Jurkat, Clone E6-1 (cell line): ENCODE measurements around the gene CDK3.

Experiments used
- DNase-seq: peaks from one replicate; pipeline ENCODE4 v3.0.0-alpha.2; 2011; ENCODE audit warnings: low read depth, low spot score
- H3K4me3 ChIP-seq: 2 replicates; pipeline ENCODE4 v1.5.1; 2011; ENCODE audit warnings: mild to moderate bottlenecking, low read length, control low read depth, moderate library complexity

The CDK3 gene

DNA sequence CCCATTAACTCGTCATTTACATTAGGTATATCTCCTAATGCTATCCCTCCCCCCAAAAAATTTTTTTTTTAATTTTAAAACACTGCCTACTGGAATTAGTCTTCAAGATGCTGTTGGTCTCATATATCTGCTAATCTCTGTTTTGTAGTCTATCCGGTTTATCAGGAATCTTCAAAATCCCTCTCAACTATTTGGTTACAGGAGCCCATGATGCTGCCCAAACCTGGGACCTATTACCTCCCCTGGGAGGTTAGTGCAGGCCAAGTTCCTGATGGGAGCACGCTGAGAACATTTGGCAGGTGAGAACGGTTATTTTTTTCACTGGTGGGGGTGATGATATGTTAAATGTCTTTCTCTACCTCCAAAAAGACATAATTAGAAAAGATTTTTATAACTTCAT lies 14.7 kb upstream of the CDK3 start:
- no peak overlapping the region for H3K4me3 ChIP-seq
- no peak for DNase-seq

DNA sequence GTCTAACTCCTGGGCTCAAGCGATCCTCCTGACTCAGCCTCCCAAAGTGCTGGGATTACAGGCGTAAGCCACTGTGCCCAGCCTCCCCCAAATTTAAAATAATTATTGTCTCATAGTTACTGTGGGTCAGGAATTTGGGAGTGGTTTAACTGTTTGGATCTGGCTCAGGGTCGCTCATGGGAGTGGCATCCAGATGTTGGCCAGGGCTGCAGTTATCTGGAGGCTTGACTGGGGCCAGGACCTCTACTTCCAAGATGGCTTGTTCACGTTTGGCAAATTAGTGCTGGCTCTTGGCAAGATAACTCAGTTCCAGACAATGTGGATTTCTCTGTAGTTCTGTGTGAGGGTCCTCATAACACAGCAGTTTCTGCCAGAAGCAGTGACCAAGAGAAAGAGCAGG lies 13.6 kb upstream of the CDK3 start:
- no peak for DNase-seq
- no peak overlapping the region for H3K4me3 ChIP-seq

DNA sequence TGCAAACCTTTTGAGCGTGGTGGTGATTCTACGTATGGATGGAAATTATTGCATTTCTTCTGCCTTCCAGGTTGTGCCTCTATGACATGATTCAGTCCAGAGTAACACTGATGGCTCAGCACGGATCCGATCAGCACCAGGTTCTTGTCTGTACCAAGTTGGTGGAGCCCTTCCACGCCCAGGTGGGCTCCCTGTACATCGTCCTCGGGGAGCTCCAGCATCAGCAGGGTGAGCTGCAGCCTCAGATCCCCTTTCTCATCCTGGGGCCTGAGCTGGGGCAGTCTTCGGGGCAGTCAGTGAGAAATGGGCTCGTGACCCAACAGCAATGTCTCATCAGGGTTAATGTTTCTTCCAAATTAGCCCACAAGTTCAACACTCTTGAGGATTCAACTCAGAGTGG lies 9.3 kb upstream of the CDK3 start:
- no peak overlapping the region for H3K4me3 ChIP-seq
- DNase-seq = no peak

DNA sequence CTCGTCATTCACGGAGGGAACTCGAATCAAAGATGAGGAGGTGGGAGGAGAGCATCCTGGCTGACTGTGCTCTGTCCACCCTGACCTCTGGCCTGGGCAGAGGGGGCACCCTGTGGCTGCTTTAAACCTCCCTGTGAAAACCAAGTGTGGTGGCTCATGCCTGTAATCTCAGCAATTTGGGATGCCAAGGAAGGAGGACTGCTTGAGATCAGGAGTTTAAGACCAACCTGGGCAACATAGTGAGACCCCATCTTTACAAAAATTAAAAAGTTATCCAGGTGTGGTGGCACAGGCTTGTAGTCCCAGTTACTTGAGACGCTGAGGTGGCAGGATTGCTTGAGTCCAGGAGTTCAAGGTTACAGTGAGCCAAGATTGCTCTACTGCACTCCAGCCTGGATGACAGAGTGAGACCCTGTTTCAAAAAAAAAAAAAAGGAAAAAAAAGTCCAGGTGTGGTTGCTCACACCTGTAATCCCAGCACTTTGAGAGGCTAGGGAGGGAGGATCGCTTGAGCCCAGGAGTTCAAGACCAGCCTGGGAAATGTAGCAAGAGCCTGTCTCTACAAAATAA lies 5.8 kb upstream of the CDK3 start:
- DNase-seq = no peak
- no peak overlapping the region for H3K4me3 ChIP-seq

DNA sequence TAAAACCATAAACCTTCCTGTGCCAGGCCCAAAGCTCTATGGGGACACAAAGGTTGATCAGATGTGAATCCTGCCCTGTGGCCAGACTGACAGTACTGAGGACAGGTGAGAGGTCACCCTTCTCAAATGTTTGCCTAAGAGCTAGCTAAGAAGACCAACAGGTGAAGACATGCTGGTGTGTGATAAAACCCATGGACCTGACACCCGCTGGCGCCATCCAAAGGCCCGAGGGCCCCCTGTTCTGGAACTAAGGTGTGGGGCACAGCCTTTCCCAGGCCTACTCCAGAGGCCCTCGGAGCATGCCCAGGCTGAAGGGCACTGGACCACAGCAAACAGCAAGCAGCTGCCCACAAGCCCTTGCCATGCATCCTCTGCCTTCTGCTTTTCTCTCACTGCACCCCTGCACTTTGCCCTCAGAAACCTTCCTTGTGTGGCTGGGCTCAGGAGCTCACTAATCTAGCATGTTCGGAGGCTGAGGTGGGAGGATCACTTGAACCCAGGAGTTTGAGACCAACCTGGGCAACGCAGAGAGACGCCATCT lies 5.2 kb upstream of the CDK3 start:
- no peak for DNase-seq
- H3K4me3 ChIP-seq = no peak overlapping the region

DNA sequence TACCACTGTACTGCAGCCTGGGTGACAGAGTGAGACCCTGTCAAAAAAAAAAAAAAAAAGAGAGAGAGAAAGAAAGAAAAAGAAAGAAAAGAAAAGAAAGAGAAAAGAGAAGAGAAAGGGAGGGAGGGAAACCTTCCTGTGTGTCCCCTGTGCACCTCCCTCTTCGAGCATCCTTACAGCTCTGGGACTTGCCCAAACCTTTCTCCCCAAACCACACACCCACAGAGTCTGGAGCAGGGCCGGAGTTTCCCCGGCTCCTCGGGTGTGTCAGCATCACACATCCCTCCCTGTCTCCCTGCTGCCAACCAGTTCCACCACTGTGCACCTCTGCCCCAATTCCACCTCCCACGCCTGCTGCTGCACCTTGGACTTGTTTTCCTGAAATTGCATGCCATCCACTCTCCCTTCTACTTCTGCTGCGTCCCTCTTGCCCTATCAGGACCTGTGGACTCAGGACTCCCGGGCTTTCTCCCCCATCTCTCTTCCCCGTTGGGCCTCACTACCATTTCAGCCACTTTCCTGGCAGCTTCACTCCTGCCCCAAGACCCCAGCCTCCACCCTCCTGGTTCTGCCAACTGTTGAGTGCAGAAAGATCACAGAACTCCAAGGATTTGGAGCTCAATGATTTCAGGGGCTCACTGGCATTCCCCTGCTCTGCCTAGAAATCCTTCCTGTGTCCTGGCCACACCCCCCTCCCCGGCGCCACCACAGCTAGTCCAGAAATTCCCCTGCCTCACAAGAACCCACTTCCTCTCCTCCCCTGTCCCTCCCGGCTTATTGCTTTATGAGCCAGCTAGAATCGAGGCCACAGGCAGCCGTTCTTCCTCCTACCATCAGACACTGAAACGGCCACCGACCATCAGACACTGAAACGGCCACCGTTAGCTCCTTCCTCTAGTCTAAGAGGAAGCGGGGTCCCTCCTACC lies 3.7 kb upstream of the CDK3 start:
- peak overlapping the region; percentile 11; the same call in 1 of the 2 replicates for H3K4me3 ChIP-seq
- DNase-seq = peak; percentile 37

DNA sequence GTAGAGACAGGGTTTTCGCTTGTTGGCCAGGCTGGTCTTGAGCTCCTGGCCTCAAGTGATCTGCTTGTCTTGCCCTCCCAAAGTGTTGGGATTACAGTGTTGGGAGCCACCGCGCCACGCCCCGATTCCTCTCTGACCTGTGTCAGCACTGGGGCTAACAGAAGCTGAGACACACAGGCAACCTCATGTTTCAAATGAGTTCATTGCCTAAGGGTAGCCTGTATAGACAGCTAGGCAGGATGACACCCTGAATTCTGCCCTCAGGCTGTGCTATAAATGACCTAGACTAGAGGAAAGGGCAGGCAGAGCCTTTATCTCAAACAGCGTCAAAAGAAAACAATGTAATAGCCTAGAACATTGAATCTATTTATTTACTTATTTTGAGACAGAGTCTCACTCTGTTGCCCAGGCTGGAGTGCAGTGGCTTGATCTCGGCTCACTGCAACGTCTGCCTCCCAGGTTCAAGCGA lies 2.3 kb upstream of the CDK3 start:
- no peak overlapping the region for H3K4me3 ChIP-seq
- DNase-seq = no peak

DNA sequence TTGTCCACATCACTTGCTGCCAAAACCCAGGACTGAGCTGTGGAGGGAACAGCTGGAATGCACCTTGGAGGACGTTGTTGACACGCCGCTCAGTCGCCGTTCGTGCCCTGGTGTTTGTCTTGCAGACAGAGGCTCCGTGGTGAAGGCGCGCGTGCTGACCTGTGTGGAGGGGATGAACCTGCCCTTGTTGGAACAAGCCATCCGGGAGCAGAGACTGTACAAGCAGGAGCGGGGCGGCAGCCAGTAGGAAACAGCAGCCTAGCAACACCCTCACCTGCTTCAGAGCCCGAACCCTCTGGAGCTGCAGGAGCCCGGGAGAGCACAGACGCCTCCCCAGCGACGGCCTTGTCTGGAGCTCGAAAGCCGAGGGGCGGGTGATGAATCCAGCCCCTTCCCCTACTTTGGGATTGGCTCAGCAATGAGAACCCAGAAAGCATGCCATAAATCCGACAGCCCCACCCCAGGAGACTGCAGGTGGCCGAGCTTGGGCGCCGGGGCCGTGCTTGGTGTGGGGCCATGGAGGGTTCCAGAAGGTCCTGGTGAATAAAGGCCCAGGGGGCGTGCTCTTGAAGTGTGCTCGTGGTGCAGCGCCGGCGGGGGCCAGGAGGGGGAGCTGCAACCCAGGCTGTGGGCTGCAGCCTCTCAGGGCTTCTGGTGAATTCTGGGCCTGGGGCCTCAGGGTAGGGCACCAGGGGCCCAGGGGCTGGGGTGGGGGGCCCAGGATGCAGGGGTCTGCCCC lies 470 bp upstream of the CDK3 start:
- no peak overlapping the region for H3K4me3 ChIP-seq
- peak; percentile 54 for DNase-seq

DNA sequence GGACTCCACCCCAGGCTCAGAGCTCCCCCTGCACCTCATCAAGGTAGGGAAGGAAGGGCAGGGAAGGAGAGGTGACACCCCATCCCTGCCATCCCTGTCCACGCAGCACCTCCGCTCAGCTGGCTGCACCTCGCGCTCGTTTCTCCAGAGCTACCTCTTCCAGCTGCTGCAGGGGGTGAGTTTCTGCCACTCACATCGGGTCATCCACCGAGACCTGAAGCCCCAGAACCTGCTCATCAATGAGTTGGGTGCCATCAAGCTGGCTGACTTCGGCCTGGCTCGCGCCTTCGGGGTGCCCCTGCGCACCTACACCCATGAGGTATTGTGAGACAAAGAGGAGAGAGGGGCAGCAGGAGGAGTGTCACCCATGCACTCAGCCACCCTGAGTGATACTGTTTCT lies 1.4 kb downstream of the CDK3 start:
- DNase-seq = no peak
- H3K4me3 ChIP-seq = no peak overlapping the region

DNA sequence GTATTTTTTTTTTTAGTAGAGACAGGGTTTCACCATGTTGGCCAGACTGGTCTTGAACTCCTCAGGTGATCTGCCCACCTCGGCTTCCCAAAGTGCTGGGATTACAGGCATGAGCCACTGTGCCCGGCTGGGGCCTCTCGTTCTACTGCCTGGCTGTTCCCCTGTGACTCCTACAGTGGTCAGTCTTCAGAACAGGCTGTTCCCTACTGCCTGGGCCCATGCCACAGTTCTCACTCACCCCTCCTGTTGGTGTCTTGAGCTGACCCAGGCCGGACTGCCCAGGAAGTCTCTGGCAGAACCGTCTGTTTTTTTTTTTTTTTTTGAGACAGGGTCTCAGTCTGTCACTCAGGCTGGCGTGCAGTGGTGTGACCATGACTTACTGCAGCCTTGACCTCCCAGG lies 3.3 kb downstream of the CDK3 start:
- H3K4me3 ChIP-seq = no peak overlapping the region
- DNase-seq = no peak

DNA sequence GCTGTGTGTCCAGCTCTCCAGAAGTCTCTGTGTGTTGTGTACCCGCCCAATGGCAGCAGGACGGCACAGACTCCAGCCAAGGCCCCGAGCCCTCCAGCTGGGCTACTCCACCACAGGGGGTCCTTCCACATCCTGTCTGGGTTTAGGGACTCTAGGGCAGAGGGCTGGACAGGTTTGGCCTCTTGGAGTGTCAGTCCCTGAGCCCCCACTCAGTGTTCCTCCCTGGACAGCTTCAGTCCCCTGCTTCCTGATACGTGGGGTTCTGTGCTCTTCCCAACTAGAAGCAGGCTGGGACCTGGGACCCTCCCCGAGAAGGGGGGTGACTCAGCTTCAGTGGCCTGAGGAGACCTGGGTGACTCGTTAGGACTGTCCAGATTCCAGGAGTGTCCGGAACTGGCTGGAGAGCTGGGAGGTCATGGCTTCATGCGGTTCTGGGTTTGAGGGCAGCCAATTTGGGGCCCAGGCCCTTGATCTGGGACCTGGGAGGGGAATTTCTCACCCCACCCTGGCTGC lies 4.2 kb downstream of the CDK3 start:
- no peak for DNase-seq
- H3K4me3 ChIP-seq = no peak overlapping the region

DNA sequence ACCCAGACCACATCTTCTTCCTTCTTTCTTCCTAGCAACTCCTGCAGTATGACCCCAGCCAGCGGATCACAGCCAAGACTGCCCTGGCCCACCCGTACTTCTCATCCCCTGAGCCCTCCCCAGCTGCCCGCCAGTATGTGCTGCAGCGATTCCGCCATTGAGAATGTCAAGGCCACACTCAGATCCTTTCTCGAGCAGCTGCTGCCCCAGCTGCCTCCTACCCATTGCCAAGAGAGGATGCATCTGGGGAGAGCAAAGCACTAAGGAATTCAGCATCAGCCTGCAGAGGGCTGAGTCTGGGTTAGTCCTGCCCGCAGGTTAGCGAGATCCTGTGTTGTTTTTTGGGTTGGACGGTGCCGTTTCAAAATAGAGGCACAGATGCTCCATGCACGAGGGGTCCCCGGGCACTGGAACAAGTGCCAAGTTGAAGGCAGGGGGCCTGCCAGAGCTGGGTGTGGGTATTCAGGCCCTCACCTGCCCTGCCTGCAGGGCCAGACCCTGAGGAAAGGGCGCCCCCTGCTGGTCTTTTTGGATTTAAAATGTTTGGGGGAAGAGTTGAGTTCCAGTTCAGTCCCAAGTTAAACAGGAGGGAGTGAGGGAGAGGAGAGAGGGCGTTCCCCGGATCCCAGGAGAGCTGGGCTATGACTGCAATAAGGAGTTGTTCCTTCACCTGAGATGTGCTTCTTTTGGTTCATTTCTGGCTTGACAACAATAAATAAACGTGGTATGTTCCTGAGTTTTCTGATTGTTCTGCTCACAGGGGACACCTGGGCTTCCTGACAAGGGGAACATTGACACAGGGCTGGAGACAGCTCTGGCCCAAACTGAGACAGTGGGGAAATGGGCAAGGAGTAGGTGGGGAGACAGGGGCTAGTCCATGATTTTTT lies 4.9 kb downstream of the CDK3 start:
- no peak overlapping the region for H3K4me3 ChIP-seq
- DNase-seq = peak; percentile 53

DNA sequence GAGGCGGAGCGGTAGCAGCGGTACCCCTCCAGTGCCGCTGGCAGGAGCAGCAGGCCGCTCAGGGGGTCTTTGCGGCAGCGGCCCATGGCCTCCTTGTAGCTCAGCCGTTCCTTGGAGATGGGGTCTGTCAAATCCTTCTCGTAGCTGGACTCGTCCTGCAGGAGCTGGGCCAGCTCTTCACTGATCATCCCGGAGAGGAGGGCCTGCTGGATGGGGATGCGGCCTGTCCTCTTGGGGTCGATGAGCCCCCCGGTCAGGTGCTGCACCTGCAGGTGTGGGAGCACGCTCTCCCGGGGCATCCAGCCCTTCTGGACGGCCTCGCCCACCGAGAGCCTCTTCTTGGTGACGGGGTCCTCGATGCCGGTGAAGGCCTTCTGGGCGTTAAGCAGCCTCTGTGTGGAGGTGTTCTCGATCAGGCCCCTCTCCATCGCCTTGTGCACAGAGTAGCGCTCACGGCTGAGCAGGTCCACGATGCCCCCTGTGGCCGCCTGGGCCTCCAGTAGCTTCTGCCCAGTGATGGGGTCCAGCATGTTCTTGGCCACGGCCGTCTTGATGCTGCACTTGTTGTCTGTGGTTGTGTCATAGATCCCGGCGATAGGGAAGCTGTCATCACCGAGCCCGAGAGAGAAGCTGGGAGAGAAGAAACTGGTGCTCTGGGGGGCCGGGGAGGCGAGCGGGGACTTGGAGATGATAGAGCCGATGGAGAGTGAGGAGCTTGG lies 6.6 kb downstream of the CDK3 start:
- no peak for DNase-seq
- H3K4me3 ChIP-seq = no peak overlapping the region

DNA sequence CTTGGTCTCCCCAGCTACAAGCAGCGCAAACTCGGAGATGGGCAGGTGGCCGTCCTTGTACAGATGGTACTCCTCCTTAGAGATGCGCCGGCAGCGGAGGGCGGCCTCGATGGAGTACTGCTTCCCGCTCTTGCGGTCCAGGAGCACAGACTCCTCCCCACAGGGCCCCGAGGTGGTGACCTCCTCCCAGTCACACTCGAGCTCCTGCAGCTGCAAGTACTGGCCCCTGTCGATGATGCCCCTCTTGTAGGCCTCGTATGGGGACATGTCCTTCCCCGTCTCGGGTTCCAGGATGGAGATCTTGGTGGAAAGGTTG lies 7.2 kb downstream of the CDK3 start:
- DNase-seq = no peak

DNA sequence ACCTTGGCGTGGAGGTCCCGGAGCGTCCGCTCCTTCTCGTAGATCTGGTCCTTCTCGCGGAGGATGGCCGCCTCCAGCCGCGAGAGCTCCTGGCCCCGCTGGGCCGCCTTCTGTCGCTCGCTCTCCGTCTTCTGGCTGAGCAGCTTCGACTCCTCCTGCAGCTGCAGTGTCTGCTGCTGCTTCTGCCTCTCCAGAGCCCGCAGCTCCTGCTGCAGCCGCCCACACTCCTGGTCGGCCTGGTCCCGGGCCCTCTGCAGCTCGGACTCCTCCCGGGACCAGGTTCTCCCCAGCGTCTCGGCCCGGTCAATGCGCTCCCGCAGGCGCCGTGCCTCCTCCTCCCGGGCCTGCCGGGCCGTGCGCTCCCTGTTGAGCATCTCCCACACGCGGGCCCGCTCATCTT lies 7.6 kb downstream of the CDK3 start:
- DNase-seq = no peak
- no peak overlapping the region for H3K4me3 ChIP-seq

More for the DNA sequence above, 7.2 kb downstream of the CDK3 start:
- H3K4me3 ChIP-seq = no peak overlapping the region

DNA sequence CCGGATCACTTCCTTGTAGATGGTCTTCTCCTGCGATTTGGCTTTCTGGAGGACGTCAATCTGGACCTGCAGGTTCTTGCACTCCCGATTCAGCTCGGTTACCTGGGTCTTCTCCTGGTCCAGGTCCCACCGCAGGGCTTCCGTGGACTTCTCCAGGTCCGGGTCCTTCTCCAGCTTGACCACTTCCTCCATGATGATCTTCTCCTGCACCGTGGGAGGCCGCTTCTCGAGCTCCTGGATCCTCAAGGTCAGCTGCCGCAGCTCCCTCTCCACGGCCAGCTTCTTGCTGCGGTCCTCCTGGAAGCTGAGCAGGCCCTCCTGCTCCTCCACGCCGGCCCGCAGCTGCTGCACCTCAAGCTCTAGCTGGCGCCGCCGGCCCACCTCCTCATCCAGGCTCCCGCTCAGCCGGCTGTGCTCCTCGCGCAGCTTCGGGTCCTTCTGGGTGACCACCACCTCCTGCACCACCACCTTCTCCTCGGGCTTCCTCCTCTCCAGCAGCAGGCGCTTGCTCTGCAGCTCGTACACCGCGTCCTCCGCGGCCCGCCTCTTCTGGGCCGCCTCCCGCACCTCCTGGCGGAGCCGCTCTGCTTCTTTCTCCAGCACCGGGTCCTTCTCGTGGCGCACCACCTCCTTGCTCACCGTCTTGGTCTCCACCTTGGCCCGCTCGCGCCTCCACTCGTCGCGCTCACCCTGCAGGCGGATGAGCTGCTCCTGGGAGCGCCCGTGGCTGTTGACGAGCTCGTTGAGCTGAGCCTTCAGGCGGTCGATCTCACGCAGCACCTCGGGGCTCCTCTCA lies 8.2 kb downstream of the CDK3 start:
- H3K4me3 ChIP-seq = no peak overlapping the region
- no peak for DNase-seq

DNA sequence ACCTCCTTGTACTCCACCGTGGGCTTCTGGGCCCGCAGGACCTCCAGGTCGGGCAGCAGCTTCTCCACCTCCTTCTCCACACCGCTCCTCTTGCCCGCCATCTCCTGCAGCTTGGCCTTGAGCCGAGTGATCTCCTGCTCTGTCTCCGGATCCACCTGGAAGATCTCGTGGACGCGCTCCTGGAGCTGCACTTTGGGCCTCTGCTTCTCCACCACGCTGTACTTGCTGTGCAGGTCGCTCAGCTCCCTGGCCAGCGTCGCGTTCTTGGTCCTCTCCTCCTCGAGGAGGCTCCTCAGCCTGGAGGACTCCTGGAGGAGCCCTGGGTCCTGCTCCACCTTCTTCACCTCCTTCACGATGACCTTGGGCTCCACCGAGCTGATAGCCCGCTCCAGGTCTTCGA lies 8.8 kb downstream of the CDK3 start:
- H3K4me3 ChIP-seq = no peak overlapping the region
- DNase-seq = no peak
